Measurements from ENCODE around the gene HNRNPH1.

HNRNPH1 gene

DNA sequence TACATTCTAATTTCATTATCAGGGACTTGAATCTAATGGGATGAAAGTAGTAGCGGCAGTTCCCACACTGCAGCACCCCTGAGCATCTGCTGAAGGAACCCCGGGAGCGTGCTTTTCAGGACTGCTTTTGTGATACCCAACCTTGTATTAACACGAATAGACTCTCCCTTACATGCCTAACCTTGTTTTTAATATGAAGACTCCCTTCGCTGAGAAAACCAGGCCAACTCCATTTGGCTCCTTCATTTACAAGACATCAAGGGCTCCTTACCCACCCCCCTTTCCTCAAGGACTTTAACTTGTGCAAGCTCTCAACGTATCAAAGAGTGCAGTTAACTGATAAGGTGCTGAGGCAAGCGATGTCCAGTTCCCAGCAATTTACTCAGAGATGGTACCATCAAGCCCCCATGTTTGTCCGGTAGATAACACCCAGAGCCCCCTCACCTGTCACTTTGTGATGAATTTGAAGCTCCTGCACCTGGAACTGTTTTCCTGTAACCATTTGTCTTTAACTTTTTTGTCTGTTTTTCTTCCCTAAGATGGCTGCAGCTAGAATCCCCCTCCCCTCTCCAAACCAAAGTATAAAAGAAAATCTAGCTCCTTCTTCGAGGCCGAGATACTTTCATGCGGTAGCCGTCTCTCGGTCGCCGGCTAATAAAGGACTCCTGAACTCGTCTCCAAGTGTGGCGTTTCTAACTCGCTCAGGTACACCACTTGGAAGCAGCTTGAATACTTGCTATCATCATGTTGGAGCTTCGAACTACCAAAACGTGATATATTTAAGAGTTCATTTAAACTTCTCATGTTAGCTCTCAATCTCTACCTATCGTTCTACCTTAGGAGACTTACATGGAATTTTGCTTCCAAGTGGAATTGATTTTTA lies 10.7 kb downstream of the HNRNPH1 start:
- DNase-seq, result peak; percentile 51 to 58
- TF ChIP-seq GATA1 (IDR thresholded peaks at IDR 0.05; ENCODE audit: low read depth, low read length) (no peak), POLR2A (IDR thresholded peaks at IDR 0.05; ENCODE audit: low read length) (peak; percentile 41)

DNA sequence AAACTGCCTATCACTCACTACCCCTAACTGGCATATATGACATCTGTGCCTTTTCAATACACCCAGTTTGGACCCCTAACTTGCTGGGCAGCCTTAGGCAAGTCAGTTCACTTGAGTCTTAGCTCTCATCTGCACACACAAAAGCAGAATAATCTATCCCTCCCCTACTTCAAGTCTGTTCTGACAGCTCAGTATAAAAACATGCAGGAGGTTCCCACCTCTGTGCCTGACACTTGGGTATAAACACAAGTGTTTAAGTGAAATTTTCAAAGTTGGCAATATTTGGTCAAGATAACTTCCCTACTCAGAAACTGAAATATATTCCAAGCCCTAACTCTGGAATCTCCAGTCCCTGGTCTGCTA lies 12.6 kb downstream of the HNRNPH1 start:
- TF ChIP-seq GATA1 (IDR thresholded peaks at IDR 0.05; ENCODE audit: low read depth, low read length) (no peak), POLR2A (IDR thresholded peaks at IDR 0.05; ENCODE audit: low read length) (no peak)
- no peak for DNase-seq

DNA sequence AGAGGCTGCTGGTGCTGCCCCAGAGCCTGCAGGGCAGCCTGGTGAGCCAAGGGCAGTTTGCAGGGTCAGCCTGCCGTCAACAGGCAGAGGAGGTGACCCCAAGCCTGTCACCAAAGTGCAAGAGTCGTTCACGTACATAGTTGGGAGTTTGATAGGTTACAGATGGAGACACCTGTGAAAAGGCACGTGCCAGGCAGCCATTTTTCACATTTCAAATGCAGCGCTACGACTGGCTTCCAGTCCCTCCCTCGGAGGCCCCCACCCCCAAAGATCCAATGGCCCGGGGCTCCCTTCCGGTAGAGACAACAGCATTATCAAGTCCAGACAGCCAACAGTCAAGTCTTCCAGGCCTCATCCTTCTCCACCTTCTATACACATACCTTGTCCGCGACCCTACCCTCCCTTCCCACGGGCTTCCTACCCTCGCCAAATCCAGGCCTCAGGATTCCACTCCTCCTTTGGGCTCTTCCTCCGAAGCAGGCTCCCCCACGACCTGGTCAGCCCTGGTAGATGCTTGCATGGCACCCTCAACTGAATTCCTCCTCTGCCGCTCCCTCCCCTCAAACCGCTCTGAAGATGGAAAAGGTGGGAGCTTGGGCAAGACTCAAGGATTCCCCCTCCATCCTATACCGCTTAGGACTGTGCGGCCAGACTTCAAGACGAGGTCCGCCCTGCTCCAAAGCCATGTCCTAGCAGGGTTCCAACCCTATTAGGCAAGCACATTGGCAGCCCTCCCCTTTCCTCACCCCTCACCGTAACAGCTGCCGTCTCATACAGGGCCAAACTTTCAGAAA lies 13.2 kb downstream of the HNRNPH1 start:
- TF ChIP-seq POLR2A (IDR thresholded peaks at IDR 0.05; ENCODE audit: low read length), result no peak
- no peak for TF ChIP-seq GATA1 (IDR thresholded peaks at IDR 0.05; ENCODE audit: low read depth, low read length)
- no peak for DNase-seq

DNA sequence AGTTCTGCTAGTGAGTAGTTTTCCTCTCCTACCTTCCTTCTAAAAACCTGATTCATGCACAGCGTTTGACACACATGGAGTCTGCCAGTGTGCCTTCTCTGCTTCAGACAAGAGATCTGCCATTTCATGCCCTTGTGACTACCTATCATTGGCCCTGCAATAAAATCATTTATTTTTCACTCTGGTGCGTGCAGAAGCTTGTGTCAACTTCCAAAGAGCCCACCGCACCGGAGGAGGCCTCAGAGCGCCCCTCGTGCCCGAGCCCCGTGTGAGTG lies 13.7 kb downstream of the HNRNPH1 start:
- no peak for TF ChIP-seq POLR2A (IDR thresholded peaks at IDR 0.05; ENCODE audit: low read length)
- no peak for TF ChIP-seq GATA1 (IDR thresholded peaks at IDR 0.05; ENCODE audit: low read depth, low read length)
- no peak for DNase-seq

DNA sequence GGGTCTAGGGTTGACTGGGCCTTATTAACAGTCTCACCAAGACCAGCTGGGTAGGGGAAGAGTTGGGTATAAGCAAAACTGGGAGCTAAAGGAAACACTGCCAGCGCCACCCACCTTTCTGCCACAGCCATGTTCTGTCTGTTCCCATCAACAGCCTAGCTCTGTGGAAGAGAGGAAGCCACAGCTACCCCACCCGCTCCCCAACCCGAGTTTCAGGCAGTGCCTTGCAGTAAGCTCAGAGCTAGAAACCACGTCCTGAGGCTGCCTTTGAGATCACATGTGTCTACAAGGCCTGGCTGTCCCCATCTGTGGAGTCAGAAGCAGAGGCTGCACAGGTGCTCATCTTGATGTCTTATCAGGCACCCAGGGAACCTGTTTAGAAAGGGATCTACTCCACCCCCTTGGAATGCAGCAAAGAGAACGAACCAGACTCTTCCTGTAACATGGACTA lies 15.3 kb downstream of the HNRNPH1 start:
- DNase-seq, result no peak

DNA sequence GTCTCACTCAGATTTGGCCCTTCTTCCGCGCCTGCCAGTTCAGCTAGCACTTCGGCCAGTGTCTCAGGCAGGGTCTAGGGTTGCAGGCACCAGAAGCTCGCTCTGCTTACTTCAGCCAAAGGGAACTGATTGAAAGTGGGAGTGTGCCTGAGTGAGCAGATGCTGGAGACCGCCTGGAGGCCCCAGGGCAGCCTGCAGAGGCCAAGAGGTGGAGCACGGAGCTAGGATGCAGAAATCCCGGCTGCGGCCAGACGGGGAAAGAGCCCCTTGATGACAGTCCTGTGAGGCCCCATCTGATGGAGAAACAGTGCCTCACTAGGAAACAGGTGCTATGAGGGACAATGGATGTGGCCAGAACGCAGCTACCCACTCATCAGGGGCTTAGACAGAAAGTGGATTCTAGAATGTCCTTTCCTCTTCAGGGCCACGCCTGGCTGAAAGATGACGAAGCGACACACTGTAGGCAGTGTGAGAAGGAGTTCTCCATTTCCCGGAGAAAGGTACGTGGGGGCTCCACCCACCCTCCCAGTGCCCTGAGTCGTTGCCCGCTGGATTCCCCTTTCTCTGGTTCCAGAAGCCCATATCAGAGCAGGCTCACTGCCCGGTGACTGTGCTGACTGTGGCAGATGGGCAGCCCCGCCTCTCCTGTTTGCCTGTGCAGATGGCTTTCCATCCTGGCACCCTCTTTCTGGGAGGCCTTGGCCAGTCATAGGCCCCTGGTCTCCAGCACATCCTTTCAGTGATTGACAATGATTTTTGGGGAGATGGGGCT lies 16.1 kb downstream of the HNRNPH1 start:
- no peak for DNase-seq
- TF ChIP-seq GATA1 (IDR thresholded peaks at IDR 0.05; ENCODE audit: low read depth, low read length), result no peak
- TF ChIP-seq POLR2A (IDR thresholded peaks at IDR 0.05; ENCODE audit: low read length), result no peak

More for the DNA sequence above, 15.3 kb downstream of the HNRNPH1 start:
- no peak for TF ChIP-seq GATA1 (IDR thresholded peaks at IDR 0.05; ENCODE audit: low read depth, low read length)
- no peak for TF ChIP-seq POLR2A (IDR thresholded peaks at IDR 0.05; ENCODE audit: low read length)

DNA sequence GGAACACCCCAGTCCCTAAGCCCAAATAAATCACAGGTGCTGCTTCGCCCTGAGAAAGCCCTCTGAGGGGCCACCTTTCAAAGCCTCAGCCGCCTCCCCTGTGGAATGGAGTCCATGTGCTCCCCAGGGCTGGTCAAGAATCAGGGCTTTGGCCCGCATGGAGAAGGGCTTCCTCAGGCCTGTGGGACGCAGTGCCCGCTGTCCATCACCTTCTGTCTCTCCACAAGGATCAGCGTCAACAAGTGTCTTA lies 16.6 kb downstream of the HNRNPH1 start:
- no peak for TF ChIP-seq POLR2A (IDR thresholded peaks at IDR 0.05; ENCODE audit: low read length)
- no peak for TF ChIP-seq GATA1 (IDR thresholded peaks at IDR 0.05; ENCODE audit: low read depth, low read length)
- no peak for DNase-seq

DNA sequence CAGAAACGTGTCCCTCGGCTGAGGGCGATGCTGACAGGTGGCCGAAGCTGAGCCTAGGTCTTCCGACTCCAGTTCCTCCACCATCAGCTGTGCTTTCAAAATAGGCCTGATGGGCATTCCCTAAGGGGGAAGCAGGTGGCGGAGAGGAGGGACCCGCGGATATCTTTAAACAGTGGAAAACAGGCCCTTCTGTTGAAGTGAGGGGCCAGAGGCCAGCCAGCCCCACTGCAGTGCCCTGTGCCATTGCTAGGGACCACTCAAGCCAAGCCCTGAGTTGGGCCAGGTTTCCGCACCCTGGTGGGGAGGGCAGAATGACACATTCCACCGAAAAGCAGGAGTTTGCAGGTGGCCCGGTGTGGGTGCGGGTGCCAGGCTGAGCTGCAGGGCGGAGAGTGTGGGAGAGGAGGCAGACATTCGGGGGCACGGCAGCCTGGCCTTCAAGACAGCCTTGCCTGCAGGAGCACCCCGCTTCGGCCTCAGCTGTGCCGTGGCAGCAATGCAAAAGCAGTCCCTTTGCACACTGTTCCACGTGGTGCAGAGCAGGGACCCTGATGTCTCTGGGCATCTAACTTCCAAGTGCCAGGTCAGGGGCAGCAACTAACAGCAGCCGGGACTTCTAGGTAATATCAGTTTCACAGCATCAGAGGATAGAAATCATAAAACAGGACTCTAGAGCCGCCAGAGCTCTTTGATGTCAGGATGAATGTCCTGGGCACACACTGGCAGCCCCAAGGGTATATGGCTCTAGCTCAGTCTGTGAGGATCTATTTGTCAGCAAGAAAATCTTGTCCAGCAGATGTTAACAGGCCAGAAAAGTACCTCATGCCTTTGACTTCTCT lies 17.2 kb downstream of the HNRNPH1 start:
- TF ChIP-seq GATA1 (IDR thresholded peaks at IDR 0.05; ENCODE audit: low read depth, low read length) (no peak), POLR2A (IDR thresholded peaks at IDR 0.05; ENCODE audit: low read length) (no peak)
- no peak for DNase-seq

DNA sequence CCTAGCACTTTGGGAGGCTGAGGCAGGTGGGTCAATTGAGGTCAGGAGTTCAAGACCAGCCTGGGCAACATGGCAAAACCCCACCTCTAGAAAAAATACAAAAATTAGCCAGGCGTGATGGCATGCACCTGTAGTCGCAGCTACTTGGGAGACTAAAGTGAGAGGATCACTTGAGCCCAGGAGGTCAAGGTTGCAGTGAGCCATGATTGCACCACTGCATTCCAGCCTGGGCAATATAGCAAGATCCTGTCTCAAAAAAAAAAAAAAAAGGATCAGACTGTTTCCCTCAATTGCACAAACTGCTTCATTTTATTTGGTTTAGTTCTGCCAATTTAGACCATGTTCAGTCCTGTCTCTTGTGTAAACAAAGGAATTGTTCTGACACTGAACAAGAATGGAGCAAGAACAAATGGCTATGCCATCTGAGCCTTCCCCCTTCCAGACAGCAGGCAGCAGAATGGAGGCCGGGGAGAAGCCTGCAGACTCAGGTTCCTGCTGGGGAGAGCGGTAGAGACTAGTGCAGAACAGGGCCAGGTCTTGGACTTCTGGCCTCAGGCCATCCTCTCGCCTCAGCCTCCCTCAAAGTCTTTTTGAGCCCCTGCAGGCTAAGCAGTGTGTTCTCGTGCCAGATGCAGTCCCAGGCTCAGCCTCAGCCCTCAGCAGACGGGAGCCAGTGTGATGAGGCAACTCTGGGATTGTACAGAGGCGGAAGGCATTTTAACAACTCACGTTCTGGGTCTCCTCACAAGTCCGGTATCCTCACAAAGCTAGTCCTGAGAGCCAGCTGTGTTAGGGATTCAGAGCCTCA lies 18.2 kb downstream of the HNRNPH1 start:
- TF ChIP-seq GATA1 (IDR thresholded peaks at IDR 0.05; ENCODE audit: low read depth, low read length), result no peak
- no peak for TF ChIP-seq POLR2A (IDR thresholded peaks at IDR 0.05; ENCODE audit: low read length)
- no peak for DNase-seq

DNA sequence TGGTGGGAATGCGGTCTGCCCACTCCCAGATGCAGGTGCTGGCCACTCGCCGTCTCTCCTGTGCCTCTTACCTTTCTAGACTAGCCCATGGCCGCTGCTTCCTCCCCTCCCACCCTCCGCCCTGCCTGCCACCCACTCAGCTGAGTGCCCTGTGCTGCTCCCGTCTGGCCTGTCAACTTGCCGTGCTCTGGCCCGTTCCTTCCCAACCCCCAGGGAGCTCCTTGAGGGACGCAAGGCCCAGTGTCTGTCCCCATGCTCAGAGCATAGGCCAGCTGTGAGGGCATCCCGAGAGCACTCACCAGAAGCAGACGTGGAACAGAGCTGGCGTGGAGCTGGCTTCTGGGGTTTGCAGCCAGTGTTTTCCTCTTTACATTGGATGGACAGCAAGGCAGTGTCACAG lies 20.2 kb downstream of the HNRNPH1 start:
- TF ChIP-seq GATA1 (IDR thresholded peaks at IDR 0.05; ENCODE audit: low read depth, low read length) (no peak), POLR2A (IDR thresholded peaks at IDR 0.05; ENCODE audit: low read length) (no peak)
- no peak for DNase-seq

DNA sequence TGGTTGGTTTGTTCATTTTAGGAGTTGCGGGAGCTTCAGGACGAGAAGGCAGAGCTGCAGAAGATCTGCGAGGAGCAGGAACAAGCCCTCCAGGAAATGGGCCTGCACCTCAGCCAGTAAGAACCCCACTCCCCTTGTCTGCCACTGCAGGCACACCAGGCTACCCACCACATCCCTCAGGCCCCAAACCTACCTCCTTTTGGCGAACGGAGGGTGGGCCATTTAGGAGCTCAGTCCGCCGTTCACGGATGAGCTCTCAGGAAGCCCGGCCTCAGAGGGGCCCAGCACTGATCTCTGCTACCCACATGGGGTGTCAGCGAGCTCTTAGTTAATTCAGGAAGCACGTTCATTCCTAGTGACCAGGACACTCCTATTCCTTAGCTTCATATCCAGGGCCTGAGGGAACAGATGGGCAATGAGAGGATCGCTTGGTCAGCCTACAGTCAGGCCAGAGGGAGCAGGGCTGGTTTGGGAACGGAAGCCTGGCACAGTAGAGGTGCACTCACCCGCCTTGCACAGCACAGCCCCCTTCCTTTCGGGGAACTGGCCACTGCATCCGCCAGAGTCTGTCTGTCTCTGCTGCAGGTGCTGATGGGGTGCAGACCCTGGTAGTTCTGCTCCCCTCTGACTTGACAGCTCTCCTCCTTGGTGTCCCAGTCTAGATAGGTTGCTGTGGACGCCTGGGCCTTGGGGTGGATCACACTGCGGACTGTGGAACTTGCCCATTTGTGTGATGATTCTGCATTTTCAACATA lies 21.4 kb downstream of the HNRNPH1 start:
- no peak for TF ChIP-seq POLR2A (IDR thresholded peaks at IDR 0.05; ENCODE audit: low read length)
- no peak for TF ChIP-seq GATA1 (IDR thresholded peaks at IDR 0.05; ENCODE audit: low read depth, low read length)
- DNase-seq, result no peak

DNA sequence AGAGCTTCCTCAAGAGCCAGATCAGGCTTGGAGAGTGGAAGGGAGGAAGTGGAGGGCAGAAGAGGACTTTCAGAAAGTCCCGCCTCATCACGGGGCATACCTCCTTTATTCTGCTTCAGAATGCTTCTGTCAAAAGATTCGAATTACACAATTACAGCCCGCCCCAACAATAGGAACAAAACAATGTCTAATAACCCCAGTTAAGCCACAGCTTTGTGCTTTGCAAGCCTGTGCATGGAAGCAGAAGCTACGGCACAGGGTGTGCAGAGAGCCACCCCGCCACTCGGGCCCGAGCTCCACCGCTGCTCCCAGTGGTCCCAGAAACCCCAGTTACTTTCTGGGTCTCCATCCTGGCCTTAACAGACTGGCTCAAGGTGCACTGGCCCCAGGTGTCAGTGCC lies 23.5 kb downstream of the HNRNPH1 start:
- no peak for DNase-seq
- no peak for TF ChIP-seq POLR2A (IDR thresholded peaks at IDR 0.05; ENCODE audit: low read length)
- no peak for TF ChIP-seq GATA1 (IDR thresholded peaks at IDR 0.05; ENCODE audit: low read depth, low read length)

All from erythroblast (primary cell).